Measurements from ENCODE around the gene TAPBPL.
"Not testable (repeated sequence)": the region's sequence is repeated elsewhere in the genome, so short reads cannot be mapped to it uniquely, and the experiment has no call there.

The TAPBPL gene

GRCh38 chr12:6462234-6462995 lies 10.6 kb downstream of the TAPBPL start:
- DNase-seq (ENCODE audit: low spot score), result no peak

- DNase-seq (ENCODE audit: low spot score), result no peak
These were observed 11.4 kb downstream of the TAPBPL start for GRCh38 chr12:6463216-6463615.

GRCh38 chr12:6463858-6464257 lies 12.0 kb downstream of the TAPBPL start:
- no peak for DNase-seq (ENCODE audit: low spot score)

- no peak for DNase-seq (ENCODE audit: low spot score)
These were observed 12.7 kb downstream of the TAPBPL start for GRCh38 chr12:6464531-6464930.

- DNase-seq (ENCODE audit: low spot score), result peak; percentile 68
These were observed 13.8 kb downstream of the TAPBPL start for GRCh38 chr12:6465467-6466183.

- no peak for DNase-seq (ENCODE audit: low spot score)
These were observed 14.3 kb downstream of the TAPBPL start for GRCh38 chr12:6466184-6466573.

- not testable (repeated sequence) for DNase-seq (ENCODE audit: low spot score)
These were observed 14.9 kb downstream of the TAPBPL start for GRCh38 chr12:6466751-6467150.

GRCh38 chr12:6467571-6468282 lies 15.9 kb downstream of the TAPBPL start:
- not testable (repeated sequence) for DNase-seq (ENCODE audit: low spot score)

- DNase-seq (ENCODE audit: low spot score), result no peak
These were observed 16.4 kb downstream of the TAPBPL start for GRCh38 chr12:6468283-6468575.

GRCh38 chr12:6469092-6469491 lies 17.2 kb downstream of the TAPBPL start:
- DNase-seq (ENCODE audit: low spot score), result no peak

- DNase-seq (ENCODE audit: low spot score), result no peak
These were observed 17.9 kb downstream of the TAPBPL start for GRCh38 chr12:6469609-6470374.

- DNase-seq (ENCODE audit: low spot score), result peak; percentile 96
These were observed 18.7 kb downstream of the TAPBPL start, which contains the start of gene VAMP1 for GRCh38 chr12:6470375-6471163. Gene VAMP1, minus strand, starts transcription at chr12:6470677. Its CDS starts 146 bp downstream, at chr12:6470531.

- no peak for DNase-seq (ENCODE audit: low spot score)
These were observed 20.1 kb downstream of the TAPBPL start for GRCh38 chr12:6471989-6472360.

GRCh38 chr12:6472491-6472890 lies 20.6 kb downstream of the TAPBPL start:
- no peak for DNase-seq (ENCODE audit: low spot score)

GRCh38 chr12:6475233-6475975 lies 23.6 kb downstream of the TAPBPL start:
- DNase-seq (ENCODE audit: low spot score), result not testable (repeated sequence)

GRCh38 chr12:6476489-6476888 lies 24.6 kb downstream of the TAPBPL start:
- no peak for DNase-seq (ENCODE audit: low spot score)

GRCh38 chr12:6477601-6478377 lies 25.9 kb downstream of the TAPBPL start:
- not testable (repeated sequence) for DNase-seq (ENCODE audit: low spot score)

- no peak for DNase-seq (ENCODE audit: low spot score)
These were observed 26.6 kb downstream of the TAPBPL start for GRCh38 chr12:6478416-6478815.

GRCh38 chr12:6488240-6488639 lies 36.4 kb downstream of the TAPBPL start:
- DNase-seq (ENCODE audit: low spot score), result no peak

- no peak for DNase-seq (ENCODE audit: low spot score)
These were observed 37.6 kb downstream of the TAPBPL start for GRCh38 chr12:6489449-6489848.
